AG09309 (cell line): Measurements from ENCODE around the gene PTMS.

Experiments
- DNase-seq: peaks from one replicate; pipeline ENCODE4 v3.0.0-alpha.2; 2010; ENCODE audit warnings: low read depth
- H3K4me3 ChIP-seq: 2 replicates; pipeline ENCODE4 v1.5.1; 2011; ENCODE audit warnings: mild to moderate bottlenecking, low read depth, low read length, moderate library complexity; ENCODE audit not compliant: control insufficient read depth
- TF ChIP-seq, protein P1 (sequence below): IDR thresholded peaks from 2 replicates; pipeline ENCODE4 v1.5.1; 2011; ENCODE audit warnings: mild to moderate bottlenecking, low read depth, low read length, inconsistent platforms; ENCODE audit not compliant: insufficient read depth, control insufficient read depth; ENCODE audit errors: missing control alignments

PTMS gene

DNA sequence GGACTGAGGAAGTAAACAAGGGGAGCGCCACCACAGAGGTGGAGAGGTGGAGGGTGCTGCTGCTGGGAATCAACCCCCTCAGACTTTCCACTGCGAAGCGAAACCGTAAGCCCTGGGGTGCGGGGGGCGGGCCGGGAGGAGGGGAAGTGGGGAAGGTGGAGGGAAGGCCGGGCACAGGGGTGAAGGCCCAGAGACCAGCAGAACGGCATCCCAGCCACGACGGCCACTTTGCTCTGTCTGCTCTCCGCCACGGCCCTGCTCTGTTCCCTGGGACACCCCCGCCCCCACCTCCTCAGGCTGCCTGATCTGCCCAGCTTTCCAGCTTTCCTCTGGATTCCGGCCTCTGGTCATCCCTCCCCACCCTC lies 6.2 kb downstream of the PTMS start, which contains the start of gene LAG3:
Gene LAG3 (plus strand): TSS at position 190 of the 365 bp plus-strand sequence. CDS start 333 bp downstream, outside the sequence.
- TF ChIP-seq, protein P1, sequence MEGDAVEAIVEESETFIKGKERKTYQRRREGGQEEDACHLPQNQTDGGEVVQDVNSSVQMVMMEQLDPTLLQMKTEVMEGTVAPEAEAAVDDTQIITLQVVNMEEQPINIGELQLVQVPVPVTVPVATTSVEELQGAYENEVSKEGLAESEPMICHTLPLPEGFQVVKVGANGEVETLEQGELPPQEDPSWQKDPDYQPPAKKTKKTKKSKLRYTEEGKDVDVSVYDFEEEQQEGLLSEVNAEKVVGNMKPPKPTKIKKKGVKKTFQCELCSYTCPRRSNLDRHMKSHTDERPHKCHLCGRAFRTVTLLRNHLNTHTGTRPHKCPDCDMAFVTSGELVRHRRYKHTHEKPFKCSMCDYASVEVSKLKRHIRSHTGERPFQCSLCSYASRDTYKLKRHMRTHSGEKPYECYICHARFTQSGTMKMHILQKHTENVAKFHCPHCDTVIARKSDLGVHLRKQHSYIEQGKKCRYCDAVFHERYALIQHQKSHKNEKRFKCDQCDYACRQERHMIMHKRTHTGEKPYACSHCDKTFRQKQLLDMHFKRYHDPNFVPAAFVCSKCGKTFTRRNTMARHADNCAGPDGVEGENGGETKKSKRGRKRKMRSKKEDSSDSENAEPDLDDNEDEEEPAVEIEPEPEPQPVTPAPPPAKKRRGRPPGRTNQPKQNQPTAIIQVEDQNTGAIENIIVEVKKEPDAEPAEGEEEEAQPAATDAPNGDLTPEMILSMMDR = no peak
- H3K4me3 ChIP-seq = no peak within 1 kb of the TSS
- DNase-seq = no peak

- no peak for DNase-seq
- H3K4me3 ChIP-seq = no peak overlapping the region
- TF ChIP-seq, protein P1 = no peak
Measured at GRCh38 chr12:6772726-6773589, 6.8 kb downstream of the PTMS start.

- TF ChIP-seq, protein P1 = no peak
- no peak for DNase-seq
- H3K4me3 ChIP-seq = no peak overlapping the region
Measured at GRCh38 chr12:6773590-6774351, 7.6 kb downstream of the PTMS start.

DNA sequence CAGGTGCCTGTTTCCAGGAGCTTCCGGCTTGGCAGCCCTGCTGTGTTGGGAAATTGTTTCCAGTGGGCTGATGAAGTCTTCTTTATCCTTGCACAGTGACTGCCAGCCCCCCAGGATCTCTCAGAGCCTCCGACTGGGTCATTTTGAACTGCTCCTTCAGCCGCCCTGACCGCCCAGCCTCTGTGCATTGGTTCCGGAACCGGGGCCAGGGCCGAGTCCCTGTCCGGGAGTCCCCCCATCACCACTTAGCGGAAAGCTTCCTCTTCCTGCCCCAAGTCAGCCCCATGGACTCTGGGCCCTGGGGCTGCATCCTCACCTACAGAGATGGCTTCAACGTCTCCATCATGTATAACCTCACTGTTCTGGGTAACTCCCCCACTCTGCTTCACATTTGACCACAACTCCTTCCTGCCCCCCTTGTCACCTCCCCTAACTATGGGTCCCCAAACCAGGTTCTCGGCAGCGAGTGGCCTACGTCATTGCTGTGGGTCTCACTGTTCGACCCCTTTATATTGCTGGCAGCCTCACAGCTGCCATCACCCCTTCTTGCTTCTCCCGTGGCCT lies 8.4 kb downstream of the PTMS start:
- TF ChIP-seq, protein P1 = no peak
- no peak for DNase-seq
- H3K4me3 ChIP-seq = no peak overlapping the region

GRCh38 chr12:6775185-6776174 lies 9.3 kb downstream of the PTMS start:
- TF ChIP-seq, protein P1 = no peak
- DNase-seq = no peak
- H3K4me3 ChIP-seq = no peak overlapping the region
